GM23338 (cell line): ENCODE measurements around the gene NOS2. TPM values are rescaled to one million over a fixed set of nuclear protein-coding genes. Genes with fewer than 3 reads are reported as not detected.

Source experiments
- ATAC-seq: fragments of 200-7000 bp; cut with Tn5 transposase; 3 replicates; pipeline ENCODE4 v1.9.1; 2020
- DNase-seq: peaks from one replicate; pipeline ENCODE4 v3.0.0-alpha.2; 2015; ENCODE audit warnings: low spot score
- H2AFZ ChIP-seq: fragments of 200-600 bp; sonication (generic); 2 replicates; pipeline ENCODE4 v1.8.0; 2016; ENCODE audit warnings: antibody characterized with exemption, mild to moderate bottlenecking, moderate library complexity
- H3F3A ChIP-seq: fragments of 200-600 bp; sonication (generic); replicated peaks from 2 replicates; pipeline ENCODE4 v1.8.0; 2017; ENCODE audit warnings: antibody characterized with exemption, mixed run types, low read depth
- H3K27ac ChIP-seq: fragments of 200-600 bp; sonication (generic); 2 replicates; pipeline ENCODE4 v1.6.1; 2016; ENCODE audit warnings: low read depth
- H3K27me3 ChIP-seq: fragments of 200-600 bp; sonication (generic); 2 replicates; pipeline ENCODE4 v1.8.0; 2016; ENCODE audit warnings: mild to moderate bottlenecking, mixed run types, moderate library complexity; ENCODE audit not compliant: insufficient read depth
- H3K36me3 ChIP-seq: fragments of 200-600 bp; sonication (generic); 2 replicates; pipeline ENCODE4 v1.8.0; 2016; ENCODE audit warnings: mild to moderate bottlenecking; ENCODE audit not compliant: insufficient read depth
- H3K4me1 ChIP-seq: fragments of 200-600 bp; sonication (generic); 2 replicates; pipeline ENCODE4 v1.8.0; 2016; ENCODE audit warnings: mild to moderate bottlenecking, moderate library complexity; ENCODE audit not compliant: insufficient read depth
- H3K4me2 ChIP-seq: fragments of 200-600 bp; sonication (generic); 2 replicates; pipeline ENCODE4 v1.7.1; 2017; ENCODE audit warnings: mixed run types
- H3K4me3 ChIP-seq: fragments of 200-600 bp; sonication (generic); 2 replicates; pipeline ENCODE4 v1.6.1; 2016; ENCODE audit warnings: mixed run types
- H3K79me2 ChIP-seq: fragments of 200-600 bp; sonication (generic); replicated peaks from 2 replicates; pipeline ENCODE4 v1.8.0; 2017; ENCODE audit warnings: mild to moderate bottlenecking; ENCODE audit not compliant: insufficient read depth
- H3K9me2 ChIP-seq: fragments of 200-600 bp; sonication (generic); 2 replicates; pipeline ENCODE4 v1.8.0; 2017; ENCODE audit not compliant: insufficient read depth
- H4K20me1 ChIP-seq: fragments of 200-600 bp; sonication (generic); replicated peaks from 2 replicates; pipeline ENCODE4 v1.8.0; 2017; ENCODE audit warnings: mild to moderate bottlenecking; ENCODE audit not compliant: insufficient read depth
- H3K27ac Mint-ChIP-seq: 2 replicates; pipeline ENCODE4 v1.8.0; 2020; ENCODE audit warnings: inconsistent platforms, mild to moderate bottlenecking, moderate library complexity, mixed read lengths
- H3K27me3 Mint-ChIP-seq: 3 replicates; pipeline ENCODE4 v1.8.0; 2022; ENCODE audit warnings: low read depth, mild to moderate bottlenecking, moderate library complexity, mixed read lengths, inconsistent platforms; ENCODE audit not compliant: insufficient read depth, poor library complexity
- H3K36me3 Mint-ChIP-seq: 3 replicates; pipeline ENCODE4 v1.8.0; 2021; ENCODE audit warnings: low read depth, mild to moderate bottlenecking, inconsistent platforms, moderate library complexity, mixed read lengths
- H3K4me1 Mint-ChIP-seq: 3 replicates; pipeline ENCODE4 v1.8.0; 2020; ENCODE audit warnings: mild to moderate bottlenecking, inconsistent platforms, mixed read lengths
- H3K4me3 Mint-ChIP-seq: 3 replicates; pipeline ENCODE4 v1.8.0; 2021; ENCODE audit warnings: moderate library complexity, mild to moderate bottlenecking, inconsistent platforms, mixed read lengths
- H3K9me3 Mint-ChIP-seq: 3 replicates; pipeline ENCODE4 v1.8.0; 2020; ENCODE audit warnings: moderate library complexity, mild to moderate bottlenecking, inconsistent platforms, mixed read lengths
- EZH2 ChIP-seq: fragments of 200-600 bp; sonication (generic); IDR thresholded peaks from one replicate; pipeline ENCODE4 v1.8.0; 2017; ENCODE audit warnings: antibody characterized with exemption, mild to moderate bottlenecking, low read depth; ENCODE audit not compliant: unreplicated experiment
- EZH2phosphoT487 ChIP-seq: fragments of 200-600 bp; sonication (generic); IDR thresholded peaks from one replicate; pipeline ENCODE4 v1.8.1; 2018; ENCODE audit warnings: antibody characterized with exemption; ENCODE audit not compliant: unreplicated experiment
- POLR2AphosphoS5 ChIP-seq: IDR thresholded peaks from 2 replicates; pipeline ENCODE4 v1.6.1; 2016; ENCODE audit warnings: antibody characterized with exemption, low read depth
- STAT1 ChIP-seq: IDR thresholded peaks from one replicate; pipeline ENCODE4 v1.6.1; 2016; ENCODE audit warnings: antibody characterized with exemption; ENCODE audit not compliant: unreplicated experiment
- ZNF114 ChIP-seq: fragments of 250-450 bp; sonication (Bioruptor Pico); IDR thresholded peaks from 2 replicates; pipeline ENCODE4 v1.5.0; 2020; ENCODE audit warnings: mild to moderate bottlenecking, moderate library complexity
- polyA plus RNA-seq: library from polyadenylated mRNA; unstranded; fragments of >200 nt; fragmentation: Nextera tagmentation; extraction: Ambion mirVana; gene quantifications from 2 replicates; pipeline ENCODE4 v1.2.1, GENCODE V29; 2016
- total RNA-seq: library from RNA; depleted of rRNA; stranded (reverse); fragments of >200 nt; shearing (Covaris generic); gene quantifications from 2 replicates; pipeline ENCODE4 v1.2.3, GENCODE V29; 2014
- TF ChIP-seq, protein P1 (sequence below): IDR thresholded peaks from one replicate; pipeline ENCODE4 v1.6.1; 2018; ENCODE audit warnings: antibody characterized with exemption; ENCODE audit not compliant: unreplicated experiment
- TF ChIP-seq, protein P2 (sequence below): IDR thresholded peaks from 2 replicates; pipeline ENCODE4 v1.6.1; 2016; ENCODE audit warnings: antibody characterized with exemption
- TF ChIP-seq, protein P3 (sequence below), 2 experiments: fragments of 200-600 bp in 1 of 2; sonication (generic) in 1 of 2; conservative IDR thresholded peaks; 2 replicates each; pipeline versions ENCODE4 v1.5.1 to v1.6.1; 2016 to 2017; ENCODE audit warnings: antibody characterized with exemption in 2 of 2, low read depth in 2 of 2, mild to moderate bottlenecking in 2 of 2, moderate library complexity in 1 of 2

The NOS2 gene
- total and polyA plus RNA-seq, 2 experiments from 2014 or later = 0.44 to 2.7 TPM

DNA sequence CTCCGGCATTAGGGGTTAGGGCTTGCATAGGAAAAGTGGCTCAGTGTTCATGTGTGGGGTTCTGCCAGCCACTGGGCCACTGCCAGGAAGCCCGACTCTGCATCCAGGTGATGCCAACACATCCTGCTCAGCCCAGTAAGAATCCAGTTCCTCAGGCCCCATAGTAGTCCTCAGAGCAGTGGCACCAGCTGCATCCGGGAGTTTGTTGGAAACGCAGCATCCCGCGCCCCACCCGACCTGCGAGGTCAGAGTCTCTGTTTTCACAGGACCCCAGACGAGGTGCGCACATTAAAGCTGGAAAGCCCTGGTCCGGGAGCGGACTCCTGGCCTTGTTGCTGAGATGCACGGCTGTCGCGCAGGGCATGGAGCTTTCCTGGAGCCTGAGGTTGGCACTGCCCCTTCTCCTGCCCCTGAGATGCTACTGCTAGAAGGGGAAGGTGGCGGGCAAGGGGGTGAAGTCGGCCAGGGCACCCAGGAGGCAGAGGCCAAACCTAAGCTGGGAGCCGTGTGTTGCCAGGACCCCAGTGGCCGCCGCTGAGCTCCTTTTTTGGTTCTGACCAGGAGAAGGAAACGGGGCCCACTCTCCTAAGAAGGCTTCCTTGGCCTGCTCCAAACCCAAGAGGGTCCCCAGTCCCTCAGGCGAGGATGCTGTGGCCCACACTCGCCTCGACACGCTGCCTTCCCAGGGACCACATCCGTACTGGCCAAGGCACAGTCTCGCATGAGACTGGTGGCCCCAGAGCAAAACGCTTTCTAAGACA is 44.4 kb downstream of the NOS2 start (continued):
- TF ChIP-seq, protein P1, sequence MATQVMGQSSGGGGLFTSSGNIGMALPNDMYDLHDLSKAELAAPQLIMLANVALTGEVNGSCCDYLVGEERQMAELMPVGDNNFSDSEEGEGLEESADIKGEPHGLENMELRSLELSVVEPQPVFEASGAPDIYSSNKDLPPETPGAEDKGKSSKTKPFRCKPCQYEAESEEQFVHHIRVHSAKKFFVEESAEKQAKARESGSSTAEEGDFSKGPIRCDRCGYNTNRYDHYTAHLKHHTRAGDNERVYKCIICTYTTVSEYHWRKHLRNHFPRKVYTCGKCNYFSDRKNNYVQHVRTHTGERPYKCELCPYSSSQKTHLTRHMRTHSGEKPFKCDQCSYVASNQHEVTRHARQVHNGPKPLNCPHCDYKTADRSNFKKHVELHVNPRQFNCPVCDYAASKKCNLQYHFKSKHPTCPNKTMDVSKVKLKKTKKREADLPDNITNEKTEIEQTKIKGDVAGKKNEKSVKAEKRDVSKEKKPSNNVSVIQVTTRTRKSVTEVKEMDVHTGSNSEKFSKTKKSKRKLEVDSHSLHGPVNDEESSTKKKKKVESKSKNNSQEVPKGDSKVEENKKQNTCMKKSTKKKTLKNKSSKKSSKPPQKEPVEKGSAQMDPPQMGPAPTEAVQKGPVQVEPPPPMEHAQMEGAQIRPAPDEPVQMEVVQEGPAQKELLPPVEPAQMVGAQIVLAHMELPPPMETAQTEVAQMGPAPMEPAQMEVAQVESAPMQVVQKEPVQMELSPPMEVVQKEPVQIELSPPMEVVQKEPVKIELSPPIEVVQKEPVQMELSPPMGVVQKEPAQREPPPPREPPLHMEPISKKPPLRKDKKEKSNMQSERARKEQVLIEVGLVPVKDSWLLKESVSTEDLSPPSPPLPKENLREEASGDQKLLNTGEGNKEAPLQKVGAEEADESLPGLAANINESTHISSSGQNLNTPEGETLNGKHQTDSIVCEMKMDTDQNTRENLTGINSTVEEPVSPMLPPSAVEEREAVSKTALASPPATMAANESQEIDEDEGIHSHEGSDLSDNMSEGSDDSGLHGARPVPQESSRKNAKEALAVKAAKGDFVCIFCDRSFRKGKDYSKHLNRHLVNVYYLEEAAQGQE = no peak
- TF ChIP-seq ZNF114 (no peak), STAT1 (no peak)

DNA sequence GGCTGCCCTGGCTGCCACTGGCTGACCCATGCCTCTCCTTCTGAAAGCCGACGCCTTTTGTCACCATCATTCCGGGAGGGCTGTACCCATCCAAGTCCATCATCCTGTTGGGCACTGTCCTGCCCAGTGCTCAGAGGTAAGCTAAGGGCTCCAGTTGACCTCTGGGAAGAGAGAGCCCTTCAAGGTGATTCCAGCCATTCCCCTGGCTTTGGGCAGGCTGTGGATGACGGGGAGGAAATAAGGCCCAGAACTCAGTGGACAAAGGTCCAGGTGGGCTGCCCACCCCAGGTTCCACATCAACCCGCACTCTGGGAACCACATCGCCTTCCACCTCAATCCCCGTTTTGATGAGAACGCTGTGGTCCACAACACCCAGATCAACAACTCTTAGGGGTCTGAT is 45.8 kb downstream of the NOS2 start:
- no peaks in the 10 kb centered on the region; the same call in 2 of the 3 replicates for H3K9me3 Mint-ChIP-seq
- no peak overlapping the region for H3K27ac Mint-ChIP-seq
- no peak overlapping the region for H3K4me3 ChIP-seq
- no peak overlapping the region for H2AFZ ChIP-seq
- ATAC-seq (no peak), DNase-seq (no peak)
- no peaks in the 10 kb centered on the region for H3K36me3 ChIP-seq
- H3K4me3 Mint-ChIP-seq = no peak overlapping the region
- no peaks in the 10 kb centered on the region for H3K27me3 ChIP-seq
- peaks cover 10% of the 10 kb centered on the region for H3K27me3 Mint-ChIP-seq
- H3K27ac ChIP-seq = no peak overlapping the region
- no peak overlapping the region for H3K4me2 ChIP-seq
- no peaks in the 10 kb centered on the region for H3K9me2 ChIP-seq
- peaks cover 6% of the 10 kb centered on the region; the same call in 2 of the 3 replicates for H3K4me1 Mint-ChIP-seq
- H3F3A ChIP-seq = no peaks in the 10 kb centered on the region
- no peaks in the 10 kb centered on the region for H3K79me2 ChIP-seq
- no peaks in the 10 kb centered on the region for H3K4me1 ChIP-seq
- H4K20me1 ChIP-seq = no peaks in the 10 kb centered on the region
- no peaks in the 10 kb centered on the region for H3K36me3 Mint-ChIP-seq
- TF ChIP-seq EZH2 (no peak), POLR2AphosphoS5 (no peak), ZNF114 (no peak), EZH2phosphoT487 (no peak)
- TF ChIP-seq, protein P1 = no peak
- TF ChIP-seq, protein P2, sequence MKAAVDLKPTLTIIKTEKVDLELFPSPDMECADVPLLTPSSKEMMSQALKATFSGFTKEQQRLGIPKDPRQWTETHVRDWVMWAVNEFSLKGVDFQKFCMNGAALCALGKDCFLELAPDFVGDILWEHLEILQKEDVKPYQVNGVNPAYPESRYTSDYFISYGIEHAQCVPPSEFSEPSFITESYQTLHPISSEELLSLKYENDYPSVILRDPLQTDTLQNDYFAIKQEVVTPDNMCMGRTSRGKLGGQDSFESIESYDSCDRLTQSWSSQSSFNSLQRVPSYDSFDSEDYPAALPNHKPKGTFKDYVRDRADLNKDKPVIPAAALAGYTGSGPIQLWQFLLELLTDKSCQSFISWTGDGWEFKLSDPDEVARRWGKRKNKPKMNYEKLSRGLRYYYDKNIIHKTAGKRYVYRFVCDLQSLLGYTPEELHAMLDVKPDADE = no peak
- TF ChIP-seq, protein P3, sequence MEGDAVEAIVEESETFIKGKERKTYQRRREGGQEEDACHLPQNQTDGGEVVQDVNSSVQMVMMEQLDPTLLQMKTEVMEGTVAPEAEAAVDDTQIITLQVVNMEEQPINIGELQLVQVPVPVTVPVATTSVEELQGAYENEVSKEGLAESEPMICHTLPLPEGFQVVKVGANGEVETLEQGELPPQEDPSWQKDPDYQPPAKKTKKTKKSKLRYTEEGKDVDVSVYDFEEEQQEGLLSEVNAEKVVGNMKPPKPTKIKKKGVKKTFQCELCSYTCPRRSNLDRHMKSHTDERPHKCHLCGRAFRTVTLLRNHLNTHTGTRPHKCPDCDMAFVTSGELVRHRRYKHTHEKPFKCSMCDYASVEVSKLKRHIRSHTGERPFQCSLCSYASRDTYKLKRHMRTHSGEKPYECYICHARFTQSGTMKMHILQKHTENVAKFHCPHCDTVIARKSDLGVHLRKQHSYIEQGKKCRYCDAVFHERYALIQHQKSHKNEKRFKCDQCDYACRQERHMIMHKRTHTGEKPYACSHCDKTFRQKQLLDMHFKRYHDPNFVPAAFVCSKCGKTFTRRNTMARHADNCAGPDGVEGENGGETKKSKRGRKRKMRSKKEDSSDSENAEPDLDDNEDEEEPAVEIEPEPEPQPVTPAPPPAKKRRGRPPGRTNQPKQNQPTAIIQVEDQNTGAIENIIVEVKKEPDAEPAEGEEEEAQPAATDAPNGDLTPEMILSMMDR (conservative IDR thresholded peaks at IDR 0.05; ENCODE audit: low read depth in 2 of 2) = no peak
